Astrocyte (in vitro differentiated cells and primary cell): ENCODE data around the gene SMG5.

Experiments
- EZH2 ChIP-seq: IDR thresholded peaks from 2 replicates; pipeline ENCODE4 v1.6.1; 2012; ENCODE audit warnings: mild to moderate bottlenecking, low read length, inconsistent platforms; ENCODE audit not compliant: insufficient read depth
- TF ChIP-seq, protein P1 (sequence below): IDR thresholded peaks from 2 replicates; pipeline ENCODE4 v1.5.1; 2011; ENCODE audit warnings: low read depth, mild to moderate bottlenecking, inconsistent platforms, low read length, moderate library complexity; ENCODE audit not compliant: insufficient read depth

GRCh38 chr1:156214024-156214748 is 68.4 kb downstream of the SMG5 start:
- TF ChIP-seq, protein P1, sequence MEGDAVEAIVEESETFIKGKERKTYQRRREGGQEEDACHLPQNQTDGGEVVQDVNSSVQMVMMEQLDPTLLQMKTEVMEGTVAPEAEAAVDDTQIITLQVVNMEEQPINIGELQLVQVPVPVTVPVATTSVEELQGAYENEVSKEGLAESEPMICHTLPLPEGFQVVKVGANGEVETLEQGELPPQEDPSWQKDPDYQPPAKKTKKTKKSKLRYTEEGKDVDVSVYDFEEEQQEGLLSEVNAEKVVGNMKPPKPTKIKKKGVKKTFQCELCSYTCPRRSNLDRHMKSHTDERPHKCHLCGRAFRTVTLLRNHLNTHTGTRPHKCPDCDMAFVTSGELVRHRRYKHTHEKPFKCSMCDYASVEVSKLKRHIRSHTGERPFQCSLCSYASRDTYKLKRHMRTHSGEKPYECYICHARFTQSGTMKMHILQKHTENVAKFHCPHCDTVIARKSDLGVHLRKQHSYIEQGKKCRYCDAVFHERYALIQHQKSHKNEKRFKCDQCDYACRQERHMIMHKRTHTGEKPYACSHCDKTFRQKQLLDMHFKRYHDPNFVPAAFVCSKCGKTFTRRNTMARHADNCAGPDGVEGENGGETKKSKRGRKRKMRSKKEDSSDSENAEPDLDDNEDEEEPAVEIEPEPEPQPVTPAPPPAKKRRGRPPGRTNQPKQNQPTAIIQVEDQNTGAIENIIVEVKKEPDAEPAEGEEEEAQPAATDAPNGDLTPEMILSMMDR = no peak
- TF ChIP-seq EZH2 = no peak
